Breast epithelium (tissue), 3 donors: ENCODE results near the gene TSPEAR.

Source experiments
- POLR2AphosphoS5 ChIP-seq, 3 donors: sonication (generic); formaldehyde crosslinking; IDR thresholded peaks; one replicate each; pipeline ENCODE4 v1.6.1; 2017; ENCODE audit warnings: antibody characterized with exemption in 3 of 3
- TF ChIP-seq, protein P1 (sequence below), 3 donors: fragments of 450-650 bp; IDR thresholded peaks; one replicate each; pipeline ENCODE4 v1.5.1; 2016 to 2017; ENCODE audit warnings: antibody characterized with exemption in 3 of 3, mild to moderate bottlenecking in 3 of 3, moderate library complexity in 3 of 3

DNA sequence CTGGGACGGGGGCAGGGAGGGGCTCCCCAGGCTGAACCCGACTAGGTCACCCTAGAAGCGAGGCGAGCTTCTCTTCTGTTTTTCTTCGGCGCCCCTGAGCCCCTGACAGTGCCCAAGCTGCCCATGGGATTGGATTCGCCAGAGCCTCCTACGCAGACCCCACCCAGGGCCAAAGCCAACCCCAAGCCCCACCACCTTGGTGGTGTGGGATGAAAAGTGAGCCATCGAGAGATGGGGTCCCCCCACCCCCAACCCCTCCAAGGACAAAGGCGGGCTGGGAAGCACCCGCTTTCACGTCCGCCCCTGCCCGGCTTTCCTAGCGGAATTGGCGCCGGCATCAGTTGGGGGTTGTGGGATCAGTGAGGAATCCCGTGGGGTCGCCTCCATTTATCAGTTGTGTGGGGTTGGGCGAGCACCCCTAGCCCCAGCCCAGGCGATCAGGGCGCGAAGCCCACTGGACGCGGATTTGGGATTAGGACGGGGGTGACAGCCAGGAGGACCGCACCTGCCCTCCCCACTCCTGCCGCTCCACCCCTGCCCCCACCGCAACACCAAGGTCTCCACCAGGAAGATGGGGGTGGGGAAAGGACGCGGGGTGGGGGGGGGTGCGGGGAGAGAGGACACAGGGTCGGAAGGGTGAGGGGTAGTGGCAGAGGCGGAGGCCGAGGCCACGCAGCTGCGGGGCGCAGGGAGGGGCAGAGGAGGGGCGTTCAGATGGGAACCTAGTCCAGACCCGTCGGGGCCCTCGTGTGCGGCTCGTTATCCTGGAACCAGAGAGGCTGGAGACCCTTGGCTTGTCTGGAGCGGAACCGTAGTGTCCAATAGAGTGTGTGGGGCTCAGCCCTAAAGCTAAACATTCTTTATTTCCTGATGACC is 4.4 kb downstream of the TSPEAR start:
- TF ChIP-seq, protein P1, sequence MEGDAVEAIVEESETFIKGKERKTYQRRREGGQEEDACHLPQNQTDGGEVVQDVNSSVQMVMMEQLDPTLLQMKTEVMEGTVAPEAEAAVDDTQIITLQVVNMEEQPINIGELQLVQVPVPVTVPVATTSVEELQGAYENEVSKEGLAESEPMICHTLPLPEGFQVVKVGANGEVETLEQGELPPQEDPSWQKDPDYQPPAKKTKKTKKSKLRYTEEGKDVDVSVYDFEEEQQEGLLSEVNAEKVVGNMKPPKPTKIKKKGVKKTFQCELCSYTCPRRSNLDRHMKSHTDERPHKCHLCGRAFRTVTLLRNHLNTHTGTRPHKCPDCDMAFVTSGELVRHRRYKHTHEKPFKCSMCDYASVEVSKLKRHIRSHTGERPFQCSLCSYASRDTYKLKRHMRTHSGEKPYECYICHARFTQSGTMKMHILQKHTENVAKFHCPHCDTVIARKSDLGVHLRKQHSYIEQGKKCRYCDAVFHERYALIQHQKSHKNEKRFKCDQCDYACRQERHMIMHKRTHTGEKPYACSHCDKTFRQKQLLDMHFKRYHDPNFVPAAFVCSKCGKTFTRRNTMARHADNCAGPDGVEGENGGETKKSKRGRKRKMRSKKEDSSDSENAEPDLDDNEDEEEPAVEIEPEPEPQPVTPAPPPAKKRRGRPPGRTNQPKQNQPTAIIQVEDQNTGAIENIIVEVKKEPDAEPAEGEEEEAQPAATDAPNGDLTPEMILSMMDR (IDR thresholded peaks at IDR 0.05): no peak
- TF ChIP-seq POLR2AphosphoS5 (IDR thresholded peaks at IDR 0.05): no peak
